ENCODE measurements around the gene SPOPL.

Gene SPOPL

GRCh38 chr2:138500592-138501424 is 762 bp upstream of the SPOPL start:
- H3K27ac Mint-ChIP-seq: peak overlapping the region; percentile 83 to 94
- H3K4me1 Mint-ChIP-seq (ENCODE audit: low read depth in 2 of 2): peaks cover 23 to 28% of the 10 kb centered on the region in 2 donors
- peaks cover 5% of the 10 kb centered on the region for H3K36me3 Mint-ChIP-seq (ENCODE audit: insufficient read depth)
- ATAC-seq (replicated peaks) (no peak), DNase-seq (no peak)
- H3K4me3 Mint-ChIP-seq: peak overlapping the region; percentile 86 to 98
- H3K9me3 Mint-ChIP-seq: no peaks in the 10 kb centered on the region
- H3K27me3 Mint-ChIP-seq: no peaks in the 10 kb centered on the region

DNA sequence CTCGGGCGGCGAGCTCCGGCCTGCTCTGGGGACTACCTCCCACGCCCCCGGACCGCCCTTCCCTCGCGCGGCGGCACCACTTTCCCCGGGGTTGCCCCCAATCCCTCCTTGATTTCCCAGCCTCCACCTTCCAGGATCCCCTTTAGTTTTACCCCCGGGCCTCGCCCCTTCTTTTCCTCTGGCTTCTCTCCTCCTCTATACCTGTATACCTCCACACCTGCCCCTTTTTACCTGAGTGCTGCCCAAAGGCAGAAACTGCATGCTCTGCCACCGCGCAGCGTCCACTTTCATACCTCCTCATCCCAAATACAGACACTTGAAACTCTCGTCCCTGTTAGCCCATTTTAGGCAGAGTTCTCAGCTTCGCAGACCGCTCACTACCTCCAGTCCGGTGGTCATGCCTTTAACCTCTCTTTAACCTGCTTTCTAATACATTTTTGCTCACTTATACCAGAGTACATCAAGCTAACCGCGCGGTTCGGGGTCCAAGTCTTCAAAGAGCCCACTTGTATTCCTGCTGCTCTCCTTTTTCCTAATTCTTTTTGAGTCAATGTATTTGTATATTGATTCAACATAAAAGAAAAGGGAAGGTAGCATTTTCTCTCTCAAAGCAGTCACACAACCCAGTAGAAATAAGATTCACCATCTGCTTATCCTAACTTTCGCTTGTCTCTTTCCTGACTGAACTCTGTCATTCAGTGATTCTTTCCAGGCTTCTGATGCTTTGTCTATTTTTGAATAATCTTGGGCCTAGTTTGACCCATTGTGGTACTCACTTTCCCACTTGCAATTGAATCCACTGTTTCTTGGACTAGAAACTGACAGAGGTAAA is 901 bp downstream of the SPOPL start:
- no peak for DNase-seq
- H3K4me1 Mint-ChIP-seq (ENCODE audit: low read depth in 2 of 2): peaks cover 32 to 43% of the 10 kb centered on the region in 2 donors
- ATAC-seq (replicated peaks): peak; percentile 3
- no peaks in the 10 kb centered on the region for H3K9me3 Mint-ChIP-seq
- H3K27me3 Mint-ChIP-seq: no peaks in the 10 kb centered on the region
- H3K27ac Mint-ChIP-seq: peak overlapping the region; percentile 89 to 94
- peak overlapping the region; percentile 86 to 98 for H3K4me3 Mint-ChIP-seq
- peaks cover 5% of the 10 kb centered on the region for H3K36me3 Mint-ChIP-seq (ENCODE audit: insufficient read depth)

DNA sequence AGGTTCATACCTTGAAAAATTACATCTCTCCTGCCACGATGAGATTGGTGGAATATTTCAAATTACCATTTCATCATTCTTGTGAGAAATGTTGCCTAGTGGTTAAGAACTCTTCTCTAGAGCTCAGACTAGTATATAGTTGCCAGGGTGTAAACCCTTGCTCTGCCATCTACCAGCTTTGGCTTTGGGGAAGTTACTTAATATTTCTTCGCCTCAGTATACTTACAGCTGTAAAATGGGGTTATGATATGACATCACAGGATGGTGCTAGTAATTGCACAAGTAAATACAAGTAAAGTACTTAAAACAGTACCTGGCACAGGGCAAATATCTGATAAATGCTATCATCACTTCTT is 1.5 kb downstream of the SPOPL start:
- DNase-seq: no peak
- Mint-ChIP-seq H3K27me3 (no peaks in the 10 kb centered on the region), H3K9me3 (no peaks in the 10 kb centered on the region), H3K36me3 (ENCODE audit: insufficient read depth) (peaks cover 5% of the 10 kb centered on the region), H3K4me1 (ENCODE audit: low read depth in 2 of 2) (peaks cover 32 to 43% of the 10 kb centered on the region in 2 donors), H3K4me3 (peak overlapping the region; percentile 86 to 98), H3K27ac (peak overlapping the region; percentile 89 to 94)
- ATAC-seq (replicated peaks): peak; percentile 28

GRCh38 chr2:138503652-138504051 is 2.1 kb downstream of the SPOPL start:
- no peak for ATAC-seq (replicated peaks)
- peak overlapping the region; percentile 89 to 94 for H3K27ac Mint-ChIP-seq
- H3K4me3 Mint-ChIP-seq: peak overlapping the region; percentile 86 to 98

GRCh38 chr2:138504092-138504491 is 2.5 kb downstream of the SPOPL start:
- Mint-ChIP-seq H3K36me3 (ENCODE audit: insufficient read depth) (peaks cover 5% of the 10 kb centered on the region), H3K27ac (peak overlapping the region; percentile 51 to 94), H3K27me3 (no peaks in the 10 kb centered on the region), H3K9me3 (no peaks in the 10 kb centered on the region), H3K4me1 (ENCODE audit: low read depth in 2 of 2) (peaks cover 32 to 47% of the 10 kb centered on the region in 2 donors), H3K4me3 (peak overlapping the region; percentile 86 to 98)
- ATAC-seq (replicated peaks) (no peak), DNase-seq (no peak)

More at GRCh38 chr2:138503652-138504051, 2.1 kb downstream of the SPOPL start:
- Mint-ChIP-seq H3K4me1 (ENCODE audit: low read depth in 2 of 2) (peaks cover 32 to 44% of the 10 kb centered on the region in 2 donors), H3K9me3 (no peaks in the 10 kb centered on the region), H3K27me3 (no peaks in the 10 kb centered on the region), H3K36me3 (ENCODE audit: insufficient read depth) (peaks cover 5% of the 10 kb centered on the region)
- DNase-seq: no peak

GRCh38 chr2:138504546-138505235 is 3.1 kb downstream of the SPOPL start:
- ATAC-seq (replicated peaks): no peak
- Mint-ChIP-seq H3K4me3 (peak overlapping the region; percentile 86 to 98), H3K27me3 (no peaks in the 10 kb centered on the region), H3K9me3 (no peaks in the 10 kb centered on the region), H3K27ac (peak overlapping the region; percentile 51 to 94), H3K4me1 (ENCODE audit: low read depth in 2 of 2) (peaks cover 34 to 51% of the 10 kb centered on the region in 2 donors), H3K36me3 (ENCODE audit: insufficient read depth) (peaks cover 5% of the 10 kb centered on the region)
- DNase-seq: no peak

- H3K36me3 Mint-ChIP-seq (ENCODE audit: insufficient read depth): peaks cover 3% of the 10 kb centered on the region
- no peak overlapping the region for H3K27ac Mint-ChIP-seq
- H3K4me3 Mint-ChIP-seq: no peak overlapping the region
- H3K27me3 Mint-ChIP-seq: no peaks in the 10 kb centered on the region
- ATAC-seq (replicated peaks) (no peak), DNase-seq (no peak)
- H3K4me1 Mint-ChIP-seq (ENCODE audit: low read depth in 2 of 2): peaks cover 30 to 52% of the 10 kb centered on the region in 2 donors
- no peaks in the 10 kb centered on the region for H3K9me3 Mint-ChIP-seq
Observed at GRCh38 chr2:138507267-138507666, 5.7 kb downstream of the SPOPL start.

DNA sequence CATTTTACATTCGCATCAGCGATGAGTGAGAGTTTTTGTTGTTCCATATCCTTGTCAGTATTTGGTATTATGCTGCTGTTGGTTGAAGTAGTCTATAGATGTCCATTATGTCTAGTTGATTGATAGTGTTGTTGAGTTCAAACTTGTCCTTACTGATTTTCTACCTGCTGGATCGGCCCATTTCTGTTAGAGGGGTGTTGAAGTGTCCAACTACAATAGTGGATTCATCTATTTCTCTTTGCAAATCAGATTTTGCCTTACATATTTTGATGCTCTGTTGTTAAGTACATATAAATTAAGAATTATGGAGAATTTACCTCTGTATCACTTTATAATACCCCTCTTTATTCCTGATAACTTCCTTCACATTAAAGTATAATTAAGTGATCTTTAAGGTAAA is 8.7 kb downstream of the SPOPL start:
- no peak overlapping the region for H3K4me3 Mint-ChIP-seq
- H3K9me3 Mint-ChIP-seq: peaks cover 0 to 2% of the 10 kb centered on the region in 2 donors
- peaks cover 24 to 49% of the 10 kb centered on the region in 2 donors for H3K4me1 Mint-ChIP-seq (ENCODE audit: low read depth in 2 of 2)
- DNase-seq (no peak), ATAC-seq (replicated peaks) (no peak)
- H3K36me3 Mint-ChIP-seq (ENCODE audit: insufficient read depth): peaks cover 2% of the 10 kb centered on the region
- no peaks in the 10 kb centered on the region for H3K27me3 Mint-ChIP-seq
- H3K27ac Mint-ChIP-seq: no peak overlapping the region

- H3K9me3 Mint-ChIP-seq: peaks cover 0 to 2% of the 10 kb centered on the region in 2 donors
- no peaks in the 10 kb centered on the region for H3K27me3 Mint-ChIP-seq
- H3K27ac Mint-ChIP-seq: no peak overlapping the region
- H3K36me3 Mint-ChIP-seq (ENCODE audit: insufficient read depth): peaks cover 4% of the 10 kb centered on the region
- DNase-seq (no peak), ATAC-seq (replicated peaks) (no peak)
- H3K4me1 Mint-ChIP-seq (ENCODE audit: low read depth in 2 of 2): peaks cover 22 to 47% of the 10 kb centered on the region in 2 donors
- peak overlapping the region; percentile 6 to 13 for H3K4me3 Mint-ChIP-seq
Observed at GRCh38 chr2:138512672-138513071, 11.1 kb downstream of the SPOPL start.

GRCh38 chr2:138514173-138514572 is 12.6 kb downstream of the SPOPL start:
- Mint-ChIP-seq H3K4me3 (no peak overlapping the region), H3K27ac (no peak overlapping the region)

GRCh38 chr2:138515092-138515491 is 13.5 kb downstream of the SPOPL start:
- peaks cover 0 to 2% of the 10 kb centered on the region in 2 donors for H3K9me3 Mint-ChIP-seq
- H3K4me3 Mint-ChIP-seq: peak overlapping the region in 1 of 2 donors; percentile 14
- no peak for DNase-seq
- peaks cover 22 to 50% of the 10 kb centered on the region in 2 donors for H3K4me1 Mint-ChIP-seq (ENCODE audit: low read depth in 2 of 2)
- no peaks in the 10 kb centered on the region for H3K27me3 Mint-ChIP-seq
- ATAC-seq (replicated peaks): no peak
- H3K36me3 Mint-ChIP-seq (ENCODE audit: insufficient read depth): peaks cover 6% of the 10 kb centered on the region
- H3K27ac Mint-ChIP-seq: no peak overlapping the region

More at GRCh38 chr2:138514173-138514572, 12.6 kb downstream of the SPOPL start:
- DNase-seq: no peak
- peaks cover 6% of the 10 kb centered on the region for H3K36me3 Mint-ChIP-seq (ENCODE audit: insufficient read depth)
- no peak for ATAC-seq (replicated peaks)
- peaks cover 0 to 2% of the 10 kb centered on the region in 2 donors for H3K9me3 Mint-ChIP-seq
- peaks cover 22 to 53% of the 10 kb centered on the region in 2 donors for H3K4me1 Mint-ChIP-seq (ENCODE audit: low read depth in 2 of 2)
- H3K27me3 Mint-ChIP-seq: no peaks in the 10 kb centered on the region

- H3K9me3 Mint-ChIP-seq: peaks cover 0 to 2% of the 10 kb centered on the region in 2 donors
- H3K36me3 Mint-ChIP-seq (ENCODE audit: insufficient read depth): peaks cover 6% of the 10 kb centered on the region
- peak overlapping the region in 1 of 2 donors; percentile 9 for H3K4me3 Mint-ChIP-seq
- H3K27me3 Mint-ChIP-seq: no peaks in the 10 kb centered on the region
- H3K4me1 Mint-ChIP-seq (ENCODE audit: low read depth in 2 of 2): peaks cover 28 to 57% of the 10 kb centered on the region in 2 donors
- DNase-seq (no peak), ATAC-seq (replicated peaks) (peak; percentile 75)
- no peak overlapping the region for H3K27ac Mint-ChIP-seq
Observed at GRCh38 chr2:138516030-138516704, 14.6 kb downstream of the SPOPL start.
